Aorta (tissue), 5 donors: ENCODE results near the gene ARHGAP26. TPM values are rescaled to one million over a fixed set of nuclear protein-coding genes. Genes with fewer than 3 reads are reported as not detected.
A peak's percentile ranks its signal among the peaks of the same experiment; 100 is the strongest.

ENCODE experiments used
- ATAC-seq: fragments of 200-7000 bp; cut with Tn5 transposase; one replicate; pipeline ENCODE4 v1.9.1; 2022; ENCODE audit warnings: moderate library complexity; ENCODE audit not compliant: low FRiP score
- DNase-seq, 2 donors: peaks; one replicate each; pipeline ENCODE4 v3.0.0-alpha.2; 2020
- H3K27ac ChIP-seq, 2 donors: one replicate each; pipeline ENCODE4 v1.5.1; 2013; ENCODE audit warnings: low read length in 2 of 2, mild to moderate bottlenecking in 2 of 2, moderate library complexity in 2 of 2, control low read depth in 1 of 2, inconsistent platforms in 1 of 2, low read depth in 1 of 2
- H3K27me3 ChIP-seq, 2 donors: one replicate each; pipeline ENCODE4 v1.6.1; 2013; ENCODE audit warnings: control low read depth in 1 of 2, low read length in 1 of 2, mild to moderate bottlenecking in 1 of 2, moderate library complexity in 1 of 2; ENCODE audit not compliant: insufficient read depth in 2 of 2, control insufficient read depth in 1 of 2
- H3K36me3 ChIP-seq, 2 donors: one replicate each; pipeline ENCODE4 v1.6.1; 2013; ENCODE audit warnings: control low read depth in 1 of 2, low read length in 1 of 2, mild to moderate bottlenecking in 1 of 2; ENCODE audit not compliant: insufficient read depth in 2 of 2, control insufficient read depth in 1 of 2
- H3K4me1 ChIP-seq, 2 donors: one replicate each; pipeline ENCODE4 v1.6.1; 2013; ENCODE audit warnings: low read length in 2 of 2, control low read depth in 1 of 2, mild to moderate bottlenecking in 1 of 2, moderate library complexity in 1 of 2; ENCODE audit not compliant: insufficient read depth in 2 of 2, control insufficient read depth in 1 of 2
- H3K4me3 ChIP-seq, 2 donors: one replicate each; pipeline ENCODE4 v1.5.1; 2013; ENCODE audit warnings: low read length in 2 of 2, control low read depth in 1 of 2, mild to moderate bottlenecking in 1 of 2
- H3K9me3 ChIP-seq: one replicate; pipeline ENCODE4 v1.6.1; 2013; ENCODE audit warnings: mild to moderate bottlenecking, low read length; ENCODE audit not compliant: control insufficient read depth
- WGBS, 2 donors: extraction: QIAGEN DNeasy Blood & Tissue Kit; methylation state at CpG; one replicate each; pipeline ENCODE4 v1.1.7; 2013; 5-methylcytosine and 5-hydroxymethylcytosine counted together
- intact Hi-C, 2 donors: fragments of 100-400 bp; cut with DNase I; formaldehyde crosslinking; loops; one replicate each; pipeline versions ENCODE4 v1.14.2 to v1.15.0; 2022
- polyA plus RNA-seq, 2 donors: library from polyadenylated mRNA; stranded (reverse); fragments of 200-250 nt; gene quantifications; one replicate each; pipeline ENCODE4 v1.2.3, GENCODE V29; 2013
- total RNA-seq, 2 donors: library from RNA; stranded (reverse); fragmentation: NEBNext Ultra II Directional; extraction: Animal tissue kit (Norgen Biotek cat#: 25700); gene quantifications; one replicate each; pipeline ENCODE4 v1.2.1, GENCODE V29; 2021
- donor health status: healthy with polysubstance abuse.
- donor health status: Bipolar disorder and iron deficiency.
- donor health status: DM: no; HTN: no; CAD: no.
- donor health status: DM: no; HTN: no; CAD: no.
- donor health status: DM: yes; HTN: yes; CAD: no.

Gene ARHGAP26
- total and polyA plus RNA-seq, 4 donors = 4.5 to 70.7 (median 29.6) TPM

DNA sequence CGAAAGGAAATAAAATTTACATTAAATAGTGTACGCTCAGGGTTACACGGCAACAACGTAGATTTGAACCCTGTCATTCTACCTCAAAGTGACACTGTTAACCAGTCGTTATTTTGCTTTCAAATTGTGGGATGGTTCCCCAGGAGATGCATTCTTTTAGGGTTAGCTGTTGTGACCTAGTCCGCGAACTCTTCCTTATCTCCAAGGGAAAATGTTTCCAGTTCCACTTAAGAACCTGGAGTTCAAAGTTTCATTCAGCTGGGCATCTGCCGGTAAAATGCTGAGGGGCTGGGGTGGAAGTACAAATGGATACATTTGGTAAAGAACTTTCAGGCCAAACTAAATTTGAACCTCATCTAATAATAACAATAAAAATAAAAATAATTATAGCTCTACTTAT, 368.7 kb downstream of the ARHGAP26 start:
- WGBS, 2 donors = 71 to 78% methylated on average over 8 of the region's 8 CpGs
- ATAC-seq = no peak
- H3K4me1 ChIP-seq = peaks cover 2 to 10% of the 10 kb centered on the region in 2 donors

DNA sequence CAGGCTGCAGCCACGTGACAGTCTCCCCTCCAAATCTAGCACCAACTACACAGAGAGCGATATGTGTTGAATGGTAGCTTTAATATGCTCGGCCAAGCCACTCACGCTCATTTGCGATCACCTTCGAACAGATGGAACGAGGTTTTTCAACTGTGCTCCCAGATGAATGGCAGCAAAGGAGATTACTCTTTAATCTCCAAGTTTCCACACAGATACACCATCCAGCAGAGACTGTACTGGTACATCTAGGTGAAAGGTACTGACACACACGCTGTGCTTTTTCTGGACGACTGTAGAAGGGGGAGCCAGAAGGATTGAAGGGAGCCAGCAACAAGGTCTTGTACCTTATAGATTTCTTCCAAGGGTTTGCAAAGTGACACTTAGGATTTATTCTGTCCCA, 369.4 kb downstream of the ARHGAP26 start:
- Histone ChIP-seq H3K27me3 (no peaks in the 10 kb centered on the region), H3K4me3 (no peak overlapping the region), H3K4me1 (peaks cover 2 to 10% of the 10 kb centered on the region in 2 donors), H3K27ac (no peak overlapping the region), H3K36me3 (peaks cover 0 to 2% of the 10 kb centered on the region in 2 donors), H3K9me3 (no peaks in the 10 kb centered on the region)
- intact Hi-C loops = no loop called here
- WGBS, 2 donors = 90 to 94% methylated on average over 9 of the region's 9 CpGs
- DNase-seq = no peak
- no peak for ATAC-seq

More for the DNA sequence above, 368.7 kb downstream of the ARHGAP26 start:
- DNase-seq = no peak
- intact Hi-C loops = no loop called here
- H3K27me3 ChIP-seq = no peaks in the 10 kb centered on the region
- H3K4me3 ChIP-seq = no peak overlapping the region
- H3K36me3 ChIP-seq = peaks cover 0 to 2% of the 10 kb centered on the region in 2 donors
- no peaks in the 10 kb centered on the region for H3K9me3 ChIP-seq
- no peak overlapping the region for H3K27ac ChIP-seq

DNA sequence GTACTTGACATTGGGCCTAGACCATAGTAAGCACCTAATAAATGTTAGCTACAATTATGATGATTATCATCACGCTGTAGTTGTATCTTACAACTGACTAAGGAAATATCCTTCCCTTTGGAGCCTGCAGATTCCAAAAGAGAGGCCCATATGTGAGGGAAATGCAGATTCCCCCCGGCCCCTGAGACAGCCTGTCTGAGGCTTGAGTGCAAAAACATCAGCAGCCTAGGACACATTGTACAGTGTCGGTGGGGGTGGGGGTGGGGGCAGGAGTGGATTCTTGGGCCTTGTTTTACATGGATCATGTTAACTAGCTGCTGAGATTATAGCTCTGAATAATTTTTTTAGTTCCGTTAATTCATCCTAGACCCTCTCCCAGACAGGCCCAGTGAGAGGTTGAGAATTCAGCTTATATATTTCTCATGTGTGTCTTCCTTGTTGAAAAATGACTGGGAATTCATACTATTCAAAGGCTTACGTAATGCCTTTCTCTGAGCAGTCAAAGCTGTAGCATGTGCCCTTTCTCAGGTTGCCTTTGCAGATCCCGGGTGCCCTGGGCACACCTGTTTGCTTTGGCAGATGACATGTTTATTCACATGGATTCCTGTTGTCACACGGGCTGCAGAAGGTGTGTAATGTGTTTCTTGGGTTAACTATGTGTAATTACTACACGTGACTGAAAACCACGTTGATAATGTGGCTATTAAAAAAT, 370.5 kb downstream of the ARHGAP26 start:
- Histone ChIP-seq H3K9me3 (no peaks in the 10 kb centered on the region), H3K36me3 (peaks cover 0 to 2% of the 10 kb centered on the region in 2 donors), H3K4me1 (peaks cover 2 to 10% of the 10 kb centered on the region in 2 donors), H3K27ac (peak overlapping the region in 1 of 2 donors; percentile 54), H3K4me3 (no peak overlapping the region), H3K27me3 (no peaks in the 10 kb centered on the region)
- ATAC-seq = no peak
- intact Hi-C loops = loop anchor here in 1 of 2 donors (5.0 kb wide), 1 partner anchor 262 kb away; the partner anchor contains the start of gene NR3C1
- DNase-seq = no peak
- WGBS, 2 donors = 39 to 42% methylated on average over 9 of the region's 9 CpGs

DNA sequence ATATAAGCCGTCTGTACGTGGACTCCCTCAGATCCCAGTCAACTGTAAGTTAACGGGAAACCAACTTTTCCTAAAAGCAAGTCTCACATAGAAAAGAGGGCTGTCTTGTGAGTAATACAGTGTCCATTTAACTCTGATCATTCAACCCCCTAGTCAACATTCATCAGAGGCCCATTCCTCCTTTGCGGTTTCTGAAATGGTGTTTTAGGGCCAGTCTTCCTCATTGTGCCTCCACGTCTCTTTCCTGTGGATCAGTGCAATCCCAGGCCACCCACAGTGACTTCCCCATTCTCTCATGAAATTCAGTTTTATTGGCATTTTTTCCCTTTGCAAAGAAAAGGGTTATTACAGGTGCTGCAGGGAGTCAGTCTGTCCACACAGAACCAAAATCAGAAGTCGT, 371.5 kb downstream of the ARHGAP26 start:
- ATAC-seq (no peak), DNase-seq (no peak)
- Histone ChIP-seq H3K4me3 (no peak overlapping the region), H3K27ac (peak overlapping the region in 1 of 2 donors; percentile 83), H3K27me3 (no peaks in the 10 kb centered on the region), H3K9me3 (no peaks in the 10 kb centered on the region), H3K36me3 (peaks cover 0 to 2% of the 10 kb centered on the region in 2 donors), H3K4me1 (peaks cover 6 to 10% of the 10 kb centered on the region in 2 donors)
- intact Hi-C loops = loop anchor here in 1 of 2 donors (5.0 kb wide), 1 partner anchor 261 kb away; the partner anchor contains the start of gene NR3C1
- WGBS, 2 donors = 90 to 92% methylated on average over 6 of the region's 6 CpGs

DNA sequence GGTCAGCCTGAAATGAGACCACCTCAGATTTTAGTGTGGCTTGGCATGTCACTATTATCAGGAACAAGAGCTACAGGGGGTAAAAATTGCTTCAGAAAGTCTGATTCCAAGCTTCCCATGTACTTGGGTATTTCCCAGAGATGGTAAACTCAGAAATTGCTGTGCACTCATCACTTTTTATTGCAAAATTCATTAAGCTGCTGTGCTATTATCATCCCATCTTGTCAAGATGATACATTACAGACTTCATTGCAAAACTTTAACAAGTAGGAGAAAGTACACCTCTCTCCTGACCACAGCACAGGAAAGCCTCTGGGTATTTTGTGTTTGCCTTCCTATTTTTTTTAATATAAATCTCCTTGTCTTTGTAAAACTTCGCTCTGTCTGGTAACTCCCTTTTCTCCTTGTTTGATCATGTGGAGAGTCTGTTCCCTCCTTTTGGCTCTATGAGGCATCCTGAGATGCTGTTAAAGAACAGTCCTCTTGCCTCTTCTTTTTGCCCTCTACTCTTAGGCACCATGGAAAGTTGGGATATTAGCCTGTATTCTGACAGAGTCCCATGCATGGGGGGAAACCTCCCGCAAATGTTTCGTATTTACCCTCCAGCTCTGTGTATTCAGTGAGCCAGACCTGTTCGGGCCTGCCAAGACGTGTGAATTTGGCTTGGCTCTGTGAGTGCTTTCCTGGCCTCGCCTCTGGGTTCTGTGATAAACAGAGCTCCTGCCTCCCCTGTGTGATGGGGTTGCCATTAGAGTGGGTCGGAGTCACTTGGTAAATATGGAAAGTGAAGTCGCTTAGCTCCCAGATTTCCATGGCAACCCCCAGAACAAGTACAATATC, 372.6 kb downstream of the ARHGAP26 start:
- ATAC-seq (peak; percentile 89), DNase-seq (peak; percentile 79 to 84)
- Histone ChIP-seq H3K27me3 (no peaks in the 10 kb centered on the region), H3K4me1 (peaks cover 10% of the 10 kb centered on the region in 2 donors), H3K9me3 (no peaks in the 10 kb centered on the region), H3K36me3 (peaks cover 0 to 3% of the 10 kb centered on the region in 2 donors), H3K4me3 (no peak overlapping the region), H3K27ac (peak overlapping the region; percentile 51 to 97)
- WGBS, 2 donors = 4 to 6% methylated on average over 8 of the region's 8 CpGs
- intact Hi-C loops = loop anchor here in 1 of 2 donors (5.0 kb wide), 1 partner anchor 259 kb away; the partner anchor contains the start of gene NR3C1

DNA sequence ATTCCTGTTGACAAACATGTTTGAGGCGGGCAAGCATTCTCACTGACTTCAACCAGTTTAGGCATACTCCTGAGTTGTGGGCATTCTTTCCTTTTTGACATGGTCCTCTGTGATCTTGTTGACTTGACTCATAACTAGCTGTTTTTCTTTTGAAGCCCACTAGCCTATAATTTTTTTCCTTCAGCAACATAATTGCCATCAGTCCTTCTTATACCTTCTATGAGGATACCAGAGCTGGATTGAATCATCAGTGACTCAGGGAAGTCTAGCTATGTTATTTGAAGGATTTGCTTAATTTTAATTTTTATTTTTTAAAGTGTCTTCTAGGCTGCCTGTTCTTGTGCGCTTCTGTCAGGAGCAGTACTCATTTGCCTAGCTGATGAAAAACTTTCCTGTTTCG, 373.8 kb downstream of the ARHGAP26 start:
- H3K36me3 ChIP-seq = peaks cover 0 to 3% of the 10 kb centered on the region in 2 donors

DNA sequence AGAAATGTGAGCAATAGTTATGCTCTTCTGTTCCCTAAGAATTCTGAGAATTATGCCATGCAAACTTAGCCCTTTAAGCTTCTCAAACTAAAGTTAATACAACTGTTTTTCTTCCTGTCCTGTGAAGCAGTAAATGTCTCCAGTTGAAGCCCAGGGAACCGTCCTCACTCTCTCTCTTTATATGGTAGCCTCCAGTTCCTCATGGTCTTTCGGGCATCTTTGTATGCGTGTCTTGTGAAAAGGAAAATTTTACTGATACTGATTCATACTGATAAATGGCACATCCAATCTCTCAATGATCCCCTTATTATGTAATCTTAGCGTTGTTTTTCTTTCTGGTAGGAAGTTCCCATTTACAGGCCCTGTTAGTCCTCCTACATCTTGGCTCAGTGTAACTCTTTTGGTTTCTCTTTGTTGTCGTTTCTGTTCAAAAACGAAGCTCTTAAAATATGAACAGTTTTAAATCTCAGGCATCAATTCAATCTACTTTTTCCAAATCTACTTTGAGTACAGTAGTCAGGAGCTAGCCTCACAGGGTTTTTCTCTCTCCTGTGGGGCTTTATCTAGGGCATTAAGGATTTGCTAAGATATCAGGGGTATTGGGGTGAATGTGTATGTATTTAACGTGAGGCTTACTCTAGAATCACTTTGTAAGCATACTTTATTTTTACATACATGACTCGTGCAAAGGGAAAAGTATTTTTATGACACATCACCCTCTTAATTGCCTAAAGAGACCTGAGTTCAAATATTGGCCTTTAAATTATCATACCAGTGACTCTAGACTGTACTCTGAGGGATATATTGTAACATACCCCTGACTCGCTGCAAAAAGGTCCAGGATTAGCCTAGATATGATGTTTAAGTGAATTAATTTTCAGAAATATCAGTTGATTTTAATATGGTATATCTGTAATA, 375.3 kb downstream of the ARHGAP26 start:
- no peaks in the 10 kb centered on the region for H3K27me3 ChIP-seq
- H3K27ac ChIP-seq = peak overlapping the region; percentile 38 to 61
- ATAC-seq (no peak), DNase-seq (no peak)
- WGBS, 2 donors = 18 to 19% methylated on average over 9 of the region's 9 CpGs
- H3K4me3 ChIP-seq = no peak overlapping the region
- H3K36me3 ChIP-seq = peaks cover 0 to 3% of the 10 kb centered on the region in 2 donors
- intact Hi-C loops = no loop called here
- no peaks in the 10 kb centered on the region for H3K9me3 ChIP-seq
- peaks cover 4 to 8% of the 10 kb centered on the region in 2 donors for H3K4me1 ChIP-seq

More for the DNA sequence above, 373.8 kb downstream of the ARHGAP26 start:
- no peaks in the 10 kb centered on the region for H3K27me3 ChIP-seq
- no peaks in the 10 kb centered on the region for H3K9me3 ChIP-seq
- peak overlapping the region; percentile 84 to 91 for H3K27ac ChIP-seq
- H3K4me3 ChIP-seq = no peak overlapping the region
- 93 to 97% methylated on average over 3 of the region's 3 CpGs for WGBS, 2 donors
- ATAC-seq = no peak
- intact Hi-C loops = loop anchor here in 1 of 2 donors (5.0 kb wide), 1 partner anchor 258 kb away; the partner anchor contains the start of gene NR3C1
- H3K4me1 ChIP-seq = peaks cover 10% of the 10 kb centered on the region in 2 donors
- DNase-seq = no peak

DNA sequence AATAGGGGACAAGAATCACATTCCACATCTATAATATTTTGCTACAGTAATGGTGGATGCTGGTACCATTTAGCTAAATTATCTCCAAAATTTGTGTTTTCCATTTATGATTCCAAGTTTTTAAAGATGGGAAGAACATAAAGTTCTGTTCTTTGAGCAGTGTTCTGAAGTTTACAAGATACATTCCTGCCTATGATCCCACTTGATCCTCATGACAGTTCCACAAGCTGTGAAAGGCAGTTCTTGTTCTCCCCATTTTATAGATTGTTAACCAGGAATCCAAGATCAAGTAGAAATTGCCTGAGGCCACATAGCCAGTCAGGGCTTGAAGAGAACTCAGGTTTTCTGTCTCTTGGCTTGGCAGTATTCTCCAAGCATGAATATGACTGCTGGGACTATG, 376.0 kb downstream of the ARHGAP26 start:
- H3K9me3 ChIP-seq = no peaks in the 10 kb centered on the region
- ATAC-seq = no peak
- H3K36me3 ChIP-seq = peaks cover 0 to 3% of the 10 kb centered on the region in 2 donors
- H3K4me1 ChIP-seq = peaks cover 0 to 8% of the 10 kb centered on the region in 2 donors
- DNase-seq = no peak
- no peaks in the 10 kb centered on the region for H3K27me3 ChIP-seq
- peak overlapping the region in 1 of 2 donors; percentile 61 for H3K27ac ChIP-seq
- no peak overlapping the region for H3K4me3 ChIP-seq
- intact Hi-C loops = no loop called here
